Measurements from ENCODE around the gene SPACA4. TPM values are rescaled to one million over a fixed set of nuclear protein-coding genes. Genes with fewer than 3 reads are reported as not detected.

The SPACA4 gene
- polyA plus RNA-seq, 1 of the 3 experiments (the other 2 are of a cell fraction), result not detected

GRCh38 chr19:48624791-48625723 is 18.5 kb downstream of the SPACA4 start:
- no peaks in the 10 kb centered on the region for H4K20me1 ChIP-seq (ENCODE audit: insufficient read depth)
- peak overlapping the region; percentile 98 for H3K4me2 ChIP-seq
- peak overlapping the region; percentile 35 to 69; a peak in 3 of 4 replicates for H3K27ac ChIP-seq (ENCODE audit: low read depth in 2 of 2, low read length in 1 of 2)
- H2AFZ ChIP-seq (ENCODE audit: low read depth), result no peak overlapping the region
- CTCF ChIA-PET, result interaction anchor here (2.2 kb wide), 1 partner anchor 36 kb away, joined by 7 read pairs; no protein-coding TSS in a partner anchor
- peak overlapping the region; percentile 64 to 68 for H3K4me3 ChIP-seq (ENCODE audit: low read depth in 2 of 2, low read length in 1 of 2)
- WGBS (ENCODE audit: low lambda C conversion rate), result 56% methylated on average over 24 of the region's 24 CpGs
- no peak for TF ChIP-seq MXI1 (IDR thresholded peaks at IDR 0.05; ENCODE audit: low read depth, low read length)
- no peak for TF ChIP-seq PBX3 (IDR thresholded peaks at IDR 0.05)
- no peak for TF ChIP-seq CTCF (IDR thresholded peaks at IDR 0.05)
- TF ChIP-seq EP300 (IDR thresholded peaks at IDR 0.05; ENCODE audit: borderline replicate concordance in 1 of 2, low read depth in 1 of 2, low read length in 1 of 2), result no peak
- TF ChIP-seq FOXM1 (IDR thresholded peaks at IDR 0.05; ENCODE audit: low read depth), result no peak
- TF ChIP-seq MEF2A (IDR thresholded peaks at IDR 0.05; ENCODE audit: borderline replicate concordance, low read depth), result no peak
- no peak for TF ChIP-seq TCF12 (IDR thresholded peaks at IDR 0.05)
- no peak for TF ChIP-seq SIN3A (IDR thresholded peaks at IDR 0.05; ENCODE audit: borderline replicate concordance, low read depth, low read length)
- TF ChIP-seq USF1 (IDR thresholded peaks at IDR 0.05; ENCODE audit: borderline replicate concordance, low read depth), result no peak
- POLR2A ChIA-PET, result interaction anchor here (1.5 kb wide), 1 partner anchor 9 kb away, joined by 3 read pairs; no protein-coding TSS in a partner anchor
- peak overlapping the region; percentile 74 for H3K9ac ChIP-seq
- no peaks in the 10 kb centered on the region for H3K9me3 ChIP-seq
- peaks cover 4 to 22% of the 10 kb centered on the region in 2 experiments; a peak in 2 of 4 replicates for H3K4me1 ChIP-seq (ENCODE audit: control insufficient read depth in 1 of 2, insufficient read depth in 2 of 2, low read depth in 1 of 2, low read length in 1 of 2)
- H3K9me2 ChIP-seq, result no peaks in the 10 kb centered on the region
- H3K27me3 ChIP-seq (ENCODE audit: insufficient read depth), result no peaks in the 10 kb centered on the region
- H3K36me3 ChIP-seq (replicated peaks in 1 of 2; ENCODE audit: control insufficient read depth in 1 of 2, insufficient read depth in 2 of 2, low read length in 1 of 2), result peaks cover 9 to 10% of the 10 kb centered on the region in 2 experiments
- peaks cover 10% of the 10 kb centered on the region for H3K79me2 ChIP-seq (ENCODE audit: insufficient read depth)
- peaks cover 19% of the 10 kb centered on the region for H3F3A ChIP-seq (replicated peaks; ENCODE audit: insufficient read depth)
- no peak for DNase-seq

- H3K4me1 ChIP-seq (ENCODE audit: control insufficient read depth in 1 of 2, insufficient read depth in 2 of 2, low read depth in 1 of 2, low read length in 1 of 2), result peaks cover 4 to 22% of the 10 kb centered on the region in 2 experiments; a peak in 2 of 4 replicates
- H3K36me3 ChIP-seq (replicated peaks in 1 of 2; ENCODE audit: control insufficient read depth in 1 of 2, insufficient read depth in 2 of 2, low read length in 1 of 2), result peaks cover 11 to 18% of the 10 kb centered on the region in 2 experiments
- no CpG with 5 or more reads among the region's 30 CpGs for WGBS (ENCODE audit: low lambda C conversion rate)
- H3K9me2 ChIP-seq, result no peaks in the 10 kb centered on the region
- H2AFZ ChIP-seq (ENCODE audit: low read depth), result no peak overlapping the region
- no peak overlapping the region for H3K9ac ChIP-seq
- TF ChIP-seq FOXM1 (IDR thresholded peaks at IDR 0.05; ENCODE audit: low read depth) (no peak), NRF1 (IDR thresholded peaks at IDR 0.05; ENCODE audit: low read depth, low read length) (no peak), RFX5 (IDR thresholded peaks at IDR 0.05; ENCODE audit: low read length) (no peak), YY1 (IDR thresholded peaks at IDR 0.05; ENCODE audit: low read depth) (no peak)
- peak overlapping the region; percentile 98; the same call in 1 of the 2 replicates for H3K4me2 ChIP-seq
- H3F3A ChIP-seq (replicated peaks; ENCODE audit: insufficient read depth), result peaks cover 13% of the 10 kb centered on the region
- 0 out of 2 replicates have a peak, but pooled peaks cover 3% of the 10 kb centered on the region for H3K79me2 ChIP-seq (ENCODE audit: insufficient read depth)
- no peak overlapping the region for H3K4me3 ChIP-seq (ENCODE audit: low read depth in 2 of 2, low read length in 1 of 2)
- no peaks in the 10 kb centered on the region for H3K27me3 ChIP-seq (ENCODE audit: insufficient read depth)
- no peaks in the 10 kb centered on the region for H3K9me3 ChIP-seq
- POLR2A ChIA-PET, result interaction anchor here (0.7 to 1.5 kb wide), 2 partner anchors 9 to 201 kb away, joined by 3 to 5 read pairs; no protein-coding TSS in a partner anchor
- DNase-seq, result no peak
- CTCF ChIA-PET, result no interaction called here
- no peak overlapping the region for H3K27ac ChIP-seq (ENCODE audit: low read depth in 2 of 2, low read length in 1 of 2)
- no peaks in the 10 kb centered on the region for H4K20me1 ChIP-seq (ENCODE audit: insufficient read depth)
Measured at GRCh38 chr19:48625891-48626327, 19.4 kb downstream of the SPACA4 start.

All from SK-N-SH (cell line).